Measurements from ENCODE around the gene TRIP13.
"Not testable (repeated sequence)": the region's sequence is repeated elsewhere in the genome, so short reads cannot be mapped to it uniquely, and the experiment has no call there.

The TRIP13 gene

GRCh38 chr5:892394-893136 lies at the start of gene TRIP13, which contains the start of gene BRD9:
TRIP13 (plus strand) TSS chr5:892884; CDS start chr5:892999, 115 bp downstream.
BRD9 (minus strand) TSS chr5:892801; CDS start chr5:892657, 144 bp downstream.
- peak; percentile 81 for DNase-seq (ENCODE audit: low spot score)

GRCh38 chr5:843371-843770 lies 49.3 kb upstream of the TRIP13 start:
- DNase-seq (ENCODE audit: low spot score): not testable (repeated sequence)

GRCh38 chr5:843926-844325 lies 48.8 kb upstream of the TRIP13 start:
- not testable (repeated sequence) for DNase-seq (ENCODE audit: low spot score)

- DNase-seq (ENCODE audit: low spot score): not testable (repeated sequence)
Measured at GRCh38 chr5:844426-844825, 48.3 kb upstream of the TRIP13 start.

GRCh38 chr5:845031-845675 lies 47.5 kb upstream of the TRIP13 start:
- not testable (repeated sequence) for DNase-seq (ENCODE audit: low spot score)

GRCh38 chr5:845676-846601 lies 46.7 kb upstream of the TRIP13 start:
- not testable (repeated sequence) for DNase-seq (ENCODE audit: low spot score)

GRCh38 chr5:846602-847091 lies 46.0 kb upstream of the TRIP13 start:
- DNase-seq (ENCODE audit: low spot score): not testable (repeated sequence)

GRCh38 chr5:847212-847611 lies 45.5 kb upstream of the TRIP13 start:
- DNase-seq (ENCODE audit: low spot score): not testable (repeated sequence)

GRCh38 chr5:847736-848135 lies 44.9 kb upstream of the TRIP13 start:
- DNase-seq (ENCODE audit: low spot score): not testable (repeated sequence)

GRCh38 chr5:848671-849111 lies 44.0 kb upstream of the TRIP13 start:
- DNase-seq (ENCODE audit: low spot score): no peak

- no peak for DNase-seq (ENCODE audit: low spot score)
Measured at GRCh38 chr5:849651-850301, 42.9 kb upstream of the TRIP13 start.

- DNase-seq (ENCODE audit: low spot score): no peak
Measured at GRCh38 chr5:850511-851006, 42.1 kb upstream of the TRIP13 start, which contains the start of gene ZDHHC11. ZDHHC11 (minus strand) TSS chr5:850986; CDS start chr5:850602, 384 bp downstream.

- DNase-seq (ENCODE audit: low spot score): no peak
Measured at GRCh38 chr5:851076-851475, 41.6 kb upstream of the TRIP13 start.

GRCh38 chr5:851553-851952 lies 41.1 kb upstream of the TRIP13 start:
- no peak for DNase-seq (ENCODE audit: low spot score)

GRCh38 chr5:852018-852417 lies 40.7 kb upstream of the TRIP13 start:
- no peak for DNase-seq (ENCODE audit: low spot score)

- no peak for DNase-seq (ENCODE audit: low spot score)
Measured at GRCh38 chr5:852431-853401, 40.0 kb upstream of the TRIP13 start.

GRCh38 chr5:853416-854090 lies 39.1 kb upstream of the TRIP13 start:
- not testable (repeated sequence) for DNase-seq (ENCODE audit: low spot score)

- no peak for DNase-seq (ENCODE audit: low spot score)
Measured at GRCh38 chr5:854217-854616, 38.5 kb upstream of the TRIP13 start.
